ENCODE measurements around the gene KCNF1. TPM values are rescaled to one million over a fixed set of nuclear protein-coding genes. Genes with fewer than 3 reads are reported as not detected.

Gene KCNF1
- total RNA-seq, 1 donor from 2014 or later, result not detected

- no peak for DNase-seq (ENCODE audit: low spot score)
These were observed 1.2 kb downstream of the KCNF1 start for GRCh38 chr2:10912796-10913455.

GRCh38 chr2:10913501-10914271, 2.0 kb downstream of the KCNF1 start:
- Mint-ChIP-seq H3K36me3 (ENCODE audit: low read depth) (no peaks in the 10 kb centered on the region), H3K9me3 (no peaks in the 10 kb centered on the region), H3K4me3 (no peak overlapping the region), H3K27me3 (ENCODE audit: insufficient read depth) (peaks cover 16% of the 10 kb centered on the region), H3K4me1 (ENCODE audit: low read depth) (no peaks in the 10 kb centered on the region), H3K27ac (no peak overlapping the region)
- no peak for DNase-seq (ENCODE audit: low spot score)
- intact Hi-C loops (cut with micrococcal nuclease), result no loop called here

More at GRCh38 chr2:10912796-10913455, 1.2 kb downstream of the KCNF1 start:
- H3K27ac Mint-ChIP-seq, result no peak overlapping the region
- H3K9me3 Mint-ChIP-seq, result no peaks in the 10 kb centered on the region
- H3K4me1 Mint-ChIP-seq (ENCODE audit: low read depth), result no peaks in the 10 kb centered on the region
- intact Hi-C loops (cut with micrococcal nuclease), result no loop called here
- peaks cover 16% of the 10 kb centered on the region for H3K27me3 Mint-ChIP-seq (ENCODE audit: insufficient read depth)
- H3K4me3 Mint-ChIP-seq, result no peak overlapping the region
- H3K36me3 Mint-ChIP-seq (ENCODE audit: low read depth), result no peaks in the 10 kb centered on the region

- Mint-ChIP-seq H3K27me3 (ENCODE audit: insufficient read depth) (peaks cover 16% of the 10 kb centered on the region), H3K4me3 (no peak overlapping the region), H3K9me3 (no peaks in the 10 kb centered on the region), H3K4me1 (ENCODE audit: low read depth) (no peaks in the 10 kb centered on the region), H3K27ac (no peak overlapping the region), H3K36me3 (ENCODE audit: low read depth) (no peaks in the 10 kb centered on the region)
- DNase-seq (ENCODE audit: low spot score), result no peak
- intact Hi-C loops (cut with micrococcal nuclease), result no loop called here
These were observed 2.5 kb downstream of the KCNF1 start for GRCh38 chr2:10914272-10914693.

GRCh38 chr2:10915236-10915635, 3.5 kb downstream of the KCNF1 start:
- intact Hi-C loops (cut with micrococcal nuclease), result no loop called here
- Mint-ChIP-seq H3K4me3 (no peak overlapping the region), H3K4me1 (ENCODE audit: low read depth) (no peaks in the 10 kb centered on the region), H3K36me3 (ENCODE audit: low read depth) (no peaks in the 10 kb centered on the region), H3K27me3 (ENCODE audit: insufficient read depth) (peaks cover 9% of the 10 kb centered on the region), H3K27ac (no peak overlapping the region), H3K9me3 (no peaks in the 10 kb centered on the region)
- DNase-seq (ENCODE audit: low spot score), result no peak

- Mint-ChIP-seq H3K36me3 (ENCODE audit: low read depth) (no peaks in the 10 kb centered on the region), H3K9me3 (no peaks in the 10 kb centered on the region), H3K4me1 (ENCODE audit: low read depth) (no peaks in the 10 kb centered on the region), H3K4me3 (no peak overlapping the region), H3K27me3 (ENCODE audit: insufficient read depth) (peaks cover 7% of the 10 kb centered on the region), H3K27ac (no peak overlapping the region)
- DNase-seq (ENCODE audit: low spot score), result no peak
- intact Hi-C loops (cut with micrococcal nuclease), result no loop called here
These were observed 4.1 kb downstream of the KCNF1 start for GRCh38 chr2:10915731-10916276.

- Mint-ChIP-seq H3K4me1 (ENCODE audit: low read depth) (no peaks in the 10 kb centered on the region), H3K36me3 (ENCODE audit: low read depth) (no peaks in the 10 kb centered on the region), H3K4me3 (no peak overlapping the region), H3K27ac (no peak overlapping the region), H3K27me3 (ENCODE audit: insufficient read depth) (peaks cover 3% of the 10 kb centered on the region), H3K9me3 (no peaks in the 10 kb centered on the region)
- intact Hi-C loops (cut with micrococcal nuclease), result no loop called here
- DNase-seq (ENCODE audit: low spot score), result no peak
These were observed 5.2 kb downstream of the KCNF1 start for GRCh38 chr2:10916953-10917352.

- intact Hi-C loops (cut with micrococcal nuclease), result no loop called here
- no peak for DNase-seq (ENCODE audit: low spot score)
- Mint-ChIP-seq H3K4me1 (ENCODE audit: low read depth) (no peaks in the 10 kb centered on the region), H3K4me3 (no peak overlapping the region), H3K27ac (no peak overlapping the region), H3K27me3 (ENCODE audit: insufficient read depth) (no peaks in the 10 kb centered on the region), H3K9me3 (no peaks in the 10 kb centered on the region), H3K36me3 (ENCODE audit: low read depth) (no peaks in the 10 kb centered on the region)
These were observed 6.2 kb downstream of the KCNF1 start for GRCh38 chr2:10917927-10918326.

- H3K36me3 Mint-ChIP-seq (ENCODE audit: low read depth), result no peaks in the 10 kb centered on the region
- no peak overlapping the region for H3K4me3 Mint-ChIP-seq
- H3K27me3 Mint-ChIP-seq (ENCODE audit: insufficient read depth), result no peaks in the 10 kb centered on the region
These were observed 7.1 kb downstream of the KCNF1 start for GRCh38 chr2:10918661-10919409.

GRCh38 chr2:10919410-10919770, 7.7 kb downstream of the KCNF1 start:
- no peak overlapping the region for H3K27ac Mint-ChIP-seq
- H3K4me3 Mint-ChIP-seq, result no peak overlapping the region
- H3K36me3 Mint-ChIP-seq (ENCODE audit: low read depth), result no peaks in the 10 kb centered on the region
- no peaks in the 10 kb centered on the region for H3K4me1 Mint-ChIP-seq (ENCODE audit: low read depth)
- H3K27me3 Mint-ChIP-seq (ENCODE audit: insufficient read depth), result no peaks in the 10 kb centered on the region
- DNase-seq (ENCODE audit: low spot score), result no peak
- no peaks in the 10 kb centered on the region for H3K9me3 Mint-ChIP-seq
- intact Hi-C loops (cut with micrococcal nuclease), result no loop called here

More at GRCh38 chr2:10918661-10919409, 7.1 kb downstream of the KCNF1 start:
- no peaks in the 10 kb centered on the region for H3K4me1 Mint-ChIP-seq (ENCODE audit: low read depth)
- H3K9me3 Mint-ChIP-seq, result no peaks in the 10 kb centered on the region
- DNase-seq (ENCODE audit: low spot score), result no peak
- intact Hi-C loops (cut with micrococcal nuclease), result no loop called here
- H3K27ac Mint-ChIP-seq, result no peak overlapping the region

GRCh38 chr2:10919771-10920621, 8.3 kb downstream of the KCNF1 start:
- H3K4me1 Mint-ChIP-seq (ENCODE audit: low read depth), result no peaks in the 10 kb centered on the region
- no peak overlapping the region for H3K27ac Mint-ChIP-seq
- no peaks in the 10 kb centered on the region for H3K36me3 Mint-ChIP-seq (ENCODE audit: low read depth)
- intact Hi-C loops (cut with micrococcal nuclease), result no loop called here
- H3K27me3 Mint-ChIP-seq (ENCODE audit: insufficient read depth), result no peaks in the 10 kb centered on the region
- no peaks in the 10 kb centered on the region for H3K9me3 Mint-ChIP-seq
- H3K4me3 Mint-ChIP-seq, result no peak overlapping the region
- no peak for DNase-seq (ENCODE audit: low spot score)

- H3K36me3 Mint-ChIP-seq (ENCODE audit: low read depth), result no peaks in the 10 kb centered on the region
- no peak for DNase-seq (ENCODE audit: low spot score)
- H3K27me3 Mint-ChIP-seq (ENCODE audit: insufficient read depth), result no peaks in the 10 kb centered on the region
- no peak overlapping the region for H3K27ac Mint-ChIP-seq
- no peaks in the 10 kb centered on the region for H3K4me1 Mint-ChIP-seq (ENCODE audit: low read depth)
- no peak overlapping the region for H3K4me3 Mint-ChIP-seq
- intact Hi-C loops (cut with micrococcal nuclease), result no loop called here
- no peaks in the 10 kb centered on the region for H3K9me3 Mint-ChIP-seq
These were observed 9.1 kb downstream of the KCNF1 start for GRCh38 chr2:10920764-10921388.

- intact Hi-C loops (cut with micrococcal nuclease), result no loop called here
These were observed 9.8 kb downstream of the KCNF1 start for GRCh38 chr2:10921525-10921924.

More at GRCh38 chr2:10921525-10921924, 9.8 kb downstream of the KCNF1 start:
- H3K36me3 Mint-ChIP-seq (ENCODE audit: low read depth), result no peaks in the 10 kb centered on the region
- H3K9me3 Mint-ChIP-seq, result no peaks in the 10 kb centered on the region
- no peak overlapping the region for H3K27ac Mint-ChIP-seq
- H3K4me3 Mint-ChIP-seq, result no peak overlapping the region
- no peak for DNase-seq (ENCODE audit: low spot score)
- H3K27me3 Mint-ChIP-seq (ENCODE audit: insufficient read depth), result peaks cover 2% of the 10 kb centered on the region
- no peaks in the 10 kb centered on the region for H3K4me1 Mint-ChIP-seq (ENCODE audit: low read depth)

Measured in activated T-helper 1 cell treated with anti-CD3 and anti-CD28 coated beads, Interleukin-12 subunit alpha, Interleukin-12 subunit beta, Interleukin-2, Interleukin-4 antibody, amounts not matched to agents 30 ng/mL and 10 ng/mL and 1 ng/mL, durations not matched to agents 14 hours and 24 hours and 36 hours (primary cell).